Lung (tissue), 12 donors: ENCODE results near the gene FOXO1. TPM values are rescaled to one million over a fixed set of nuclear protein-coding genes. Genes with fewer than 3 reads are reported as not detected.
"Not testable (repeated sequence)": the region's sequence is repeated elsewhere in the genome, so short reads cannot be mapped to it uniquely, and the experiment has no call there.

Experiments used
- ATAC-seq: fragments of 200-7000 bp; cut with Tn5 transposase; one replicate; pipeline ENCODE4 v1.9.1; 2020; ENCODE audit warnings: moderate number of reproducible peaks; ENCODE audit not compliant: insufficient read depth, low FRiP score
- DNase-seq, 3 donors: peaks; one replicate each; pipeline ENCODE4 v3.0.0-alpha.2; 2013 to 2017
- H3K27ac ChIP-seq, 2 donors: one replicate each; pipeline ENCODE4 v1.5.1; 2013; ENCODE audit warnings: mild to moderate bottlenecking in 2 of 2, moderate library complexity in 2 of 2, control low read depth in 1 of 2, inconsistent platforms in 1 of 2, low read depth in 1 of 2, low read length in 1 of 2
- H3K27me3 ChIP-seq, 3 donors: one replicate each; pipeline ENCODE4 v1.5.1; 2013; ENCODE audit warnings: low read length in 2 of 3; ENCODE audit not compliant: control insufficient read depth in 3 of 3, insufficient read depth in 3 of 3
- H3K36me3 ChIP-seq, 4 donors: one replicate each; pipeline ENCODE4 v1.5.1; 2013; ENCODE audit warnings: low read length in 4 of 4, mild to moderate bottlenecking in 1 of 4, moderate library complexity in 1 of 4; ENCODE audit not compliant: control insufficient read depth in 4 of 4, insufficient read depth in 4 of 4
- H3K4me1 ChIP-seq, 5 donors: one replicate each; pipeline ENCODE4 v1.5.1; 2013; ENCODE audit warnings: low read length in 5 of 5, mild to moderate bottlenecking in 2 of 5, moderate library complexity in 1 of 5; ENCODE audit not compliant: control insufficient read depth in 5 of 5, insufficient read depth in 5 of 5
- H3K4me3 ChIP-seq: one replicate; pipeline ENCODE4 v1.5.1; 2013; ENCODE audit warnings: mild to moderate bottlenecking, control low read depth, moderate library complexity
- H3K9ac ChIP-seq, 2 donors: one replicate each; pipeline ENCODE4 v1.5.1; 2013; ENCODE audit warnings: low read length in 2 of 2, control low read depth in 1 of 2; ENCODE audit not compliant: insufficient read depth in 1 of 2
- H3K9me3 ChIP-seq, 4 donors: one replicate each; pipeline ENCODE4 v1.5.1; 2013; ENCODE audit warnings: low read length in 3 of 4, mild to moderate bottlenecking in 1 of 4, moderate library complexity in 1 of 4; ENCODE audit not compliant: control insufficient read depth in 4 of 4, insufficient read depth in 3 of 4
- CTCF ChIP-seq: IDR thresholded peaks from 2 replicates; pipeline ENCODE4 v1.5.1; 2012; ENCODE audit warnings: mild to moderate bottlenecking; ENCODE audit errors: control extremely low read depth, extremely low read depth
- WGBS, 2 donors: extraction: QIAGEN DNeasy Blood & Tissue Kit; methylation state at CpG; one replicate each; pipeline ENCODE4 v1.1.7; 2013; 5-methylcytosine and 5-hydroxymethylcytosine counted together
- polyA plus RNA-seq, 2 donors: library from polyadenylated mRNA; stranded (reverse); fragments of 200-250 nt; gene quantifications; one replicate each; pipeline ENCODE4 v1.2.1, GENCODE V29; 2013
- total RNA-seq, 2 donors: library from RNA; depleted of rRNA in 1 of 2; stranded (reverse); fragments of >200 nt in 1 of 2; gene quantifications; one replicate each; pipeline ENCODE4 v1.2.1, GENCODE V29; 2014 to 2021
- donor health status: control.
- donor health status: control.
- donor health status: Bipolar disorder and iron deficiency.
- donor health status: healthy.
- donor health status: DM: yes; HTN: yes; CAD: no.

Gene FOXO1
- total and polyA plus RNA-seq, 4 donors: 4.1 to 37.1 (median 21.3) TPM

- WGBS, 2 donors: 0% methylated on average over 74 to 117 of the region's 117 CpGs
- H3K27me3 ChIP-seq: peaks cover 0 to 24% (median 4%) of the 10 kb centered on the region in 3 donors
- H3K9ac ChIP-seq: peak overlapping the region in 1 of 2 donors; percentile 32
- peak overlapping the region; percentile 99 to 100 for H3K27ac ChIP-seq
- peak overlapping the region; percentile 99 for H3K4me3 ChIP-seq
- no peak for TF ChIP-seq CTCF
- ATAC-seq (peak; percentile 19), DNase-seq (peak in 2 of 3 donors; percentile 34 to 43)
- H3K9me3 ChIP-seq: no peaks in the 10 kb centered on the region
- no peaks in the 10 kb centered on the region for H3K36me3 ChIP-seq
- peaks cover 0 to 9% (median 1%) of the 10 kb centered on the region in 5 donors for H3K4me1 ChIP-seq
Observed at GRCh38 chr13:40665126-40666044, 1.1 kb downstream of the FOXO1 start.

GRCh38 chr13:40664350-40665125, 1.9 kb downstream of the FOXO1 start:
- Histone ChIP-seq H3K4me1 (peaks cover 0 to 14% (median 5%) of the 10 kb centered on the region in 5 donors), H3K27ac (peak overlapping the region; percentile 97 to 100), H3K9ac (peak overlapping the region in 1 of 2 donors; percentile 11), H3K9me3 (no peaks in the 10 kb centered on the region), H3K4me3 (peak overlapping the region; percentile 99), H3K36me3 (no peaks in the 10 kb centered on the region), H3K27me3 (peaks cover 0 to 24% (median 2%) of the 10 kb centered on the region in 3 donors)
- DNase-seq (peak; percentile 41 to 60 (median 44)), ATAC-seq (peak; percentile 60)
- WGBS, 2 donors: 0% methylated on average over 69 to 77 of the region's 77 CpGs
- no peak for TF ChIP-seq CTCF

- H3K9me3 ChIP-seq, H3K36me3 ChIP-seq, DNase-seq, ATAC-seq: not testable (repeated sequence)
- peak overlapping the region; percentile 97 to 100 for H3K27ac ChIP-seq
- peak overlapping the region; percentile 99 for H3K4me3 ChIP-seq
- H3K4me1 ChIP-seq: peaks cover 0 to 14% (median 5%) of the 10 kb centered on the region in 5 donors
- peak overlapping the region in 1 of 2 donors; percentile 11 for H3K9ac ChIP-seq
- WGBS, 2 donors: 1 to 4% methylated on average over 17 of the region's 17 CpGs
- H3K27me3 ChIP-seq: peaks cover 0 to 21% (median 2%) of the 10 kb centered on the region in 3 donors
Observed at GRCh38 chr13:40664100-40664349, 2.4 kb downstream of the FOXO1 start.

- no peak for DNase-seq
- H3K27ac ChIP-seq: no peak overlapping the region
- no peaks in the 10 kb centered on the region for H3K36me3 ChIP-seq
- no peaks in the 10 kb centered on the region for H3K9me3 ChIP-seq
- no peak overlapping the region for H3K4me3 ChIP-seq
- no peak for TF ChIP-seq CTCF
- peaks cover 0 to 19% (median 2%) of the 10 kb centered on the region in 3 donors for H3K27me3 ChIP-seq
- no peak overlapping the region for H3K9ac ChIP-seq
- H3K4me1 ChIP-seq: peaks cover 0 to 15% (median 6%) of the 10 kb centered on the region in 5 donors
- ATAC-seq: no peak
Observed at GRCh38 chr13:40662866-40663265, 3.6 kb downstream of the FOXO1 start.
